HEK293 (cell line): ENCODE measurements around the gene CPT1C.

Source experiments
- CTCF ChIA-PET: fragments of 350-600 bp; formaldehyde crosslinking; extraction: SDS; loops from one replicate; lab custom pipeline; 2021; ENCODE audit warnings: antibody characterized with exemption; lab: Yijun Ruan, JAX
- POLR2A ChIA-PET: fragments of 300-600 bp; formaldehyde crosslinking; extraction: SDS; loops from one replicate; lab custom pipeline; 2020; ENCODE audit warnings: antibody characterized with exemption, inconsistent platforms; lab: Yijun Ruan, JAX
- H3K27ac ChIP-seq: fragments of 200-500 bp; sonication (Bioruptor generic); 2 replicates; pipeline ENCODE4 v1.5.1; 2014; ENCODE audit warnings: low read depth, low read length, control low read depth, inconsistent platforms; ENCODE audit errors: extremely low read depth
- H3K36me3 ChIP-seq, 2 experiments: fragments of 200-500 bp in 1 of 2; sonication (Bioruptor generic) in 1 of 2; 1 replicate in 1 of 2; 2 replicates in 1 of 2; pipeline ENCODE4 v1.5.1; 2014 to 2017; ENCODE audit warnings: inconsistent platforms in 2 of 2, low read length in 2 of 2; ENCODE audit not compliant: control insufficient read depth in 2 of 2, insufficient read depth in 1 of 2
- H3K4me1 ChIP-seq: fragments of 200-500 bp; sonication (Bioruptor generic); 2 replicates; pipeline ENCODE4 v1.5.1; 2014; ENCODE audit warnings: mild to moderate bottlenecking, low read length, inconsistent platforms; ENCODE audit not compliant: control insufficient read depth, insufficient read depth
- H3K4me3 ChIP-seq: 2 replicates; pipeline ENCODE4 v1.5.1; 2011; ENCODE audit warnings: low read depth, mild to moderate bottlenecking, control low read depth, low read length, moderate library complexity
- H3K9me3 ChIP-seq: fragments of 200-500 bp; sonication (Bioruptor generic); 2 replicates; pipeline ENCODE4 v1.5.1; 2014; ENCODE audit warnings: low read depth, low read length, inconsistent platforms; ENCODE audit not compliant: control insufficient read depth, insufficient read depth
- CTCF ChIP-seq: fragments of 450-650 bp; formaldehyde crosslinking; IDR thresholded peaks from 2 replicates; pipeline ENCODE4 v1.5.1; 2016; ENCODE audit warnings: missing biosample characterization, missing genetic modification characterization
- EGR2 ChIP-seq: fragments of 450-650 bp; formaldehyde crosslinking; IDR thresholded peaks from 2 replicates; pipeline ENCODE4 v1.5.1; 2016; ENCODE audit warnings: low read depth, missing biosample characterization, missing genetic modification characterization
- KLF9 ChIP-seq: fragments of 450-650 bp; formaldehyde crosslinking; IDR thresholded peaks from 2 replicates; pipeline ENCODE4 v1.5.1; 2016; ENCODE audit warnings: missing biosample characterization, missing genetic modification characterization, low read depth
- PRDM10 ChIP-seq: fragments of 450-650 bp; formaldehyde crosslinking; IDR thresholded peaks from 2 replicates; pipeline ENCODE4 v1.5.1; 2016; ENCODE audit warnings: missing biosample characterization, missing genetic modification characterization
- REPIN1 ChIP-seq: fragments of 450-650 bp; formaldehyde crosslinking; IDR thresholded peaks from 2 replicates; pipeline ENCODE4 v1.5.1; 2017; ENCODE audit warnings: missing biosample characterization, missing genetic modification characterization, low read depth
- ZBTB17 ChIP-seq: fragments of 450-650 bp; formaldehyde crosslinking; IDR thresholded peaks from 2 replicates; pipeline ENCODE4 v1.5.1; 2016; ENCODE audit warnings: missing biosample characterization, missing genetic modification characterization
- ZFHX2 ChIP-seq: fragments of 450-650 bp; formaldehyde crosslinking; conservative IDR thresholded peaks from 2 replicates; pipeline ENCODE4 v1.5.1; 2016; ENCODE audit warnings: missing biosample characterization, missing genetic modification characterization
- ZNF140 ChIP-seq: fragments of 450-650 bp; formaldehyde crosslinking; IDR thresholded peaks from 2 replicates; pipeline ENCODE4 v1.5.1; 2016; ENCODE audit warnings: missing biosample characterization, missing genetic modification characterization
- TF ChIP-seq, protein P1 (sequence below): fragments of 450-650 bp; formaldehyde crosslinking; IDR thresholded peaks from 2 replicates; pipeline ENCODE4 v1.5.1; 2016; ENCODE audit warnings: missing biosample characterization, missing genetic modification characterization
- TF ChIP-seq, protein P2 (sequence below): fragments of 450-650 bp; formaldehyde crosslinking; IDR thresholded peaks from 2 replicates; pipeline ENCODE4 v1.5.1; 2016; ENCODE audit warnings: missing biosample characterization, missing genetic modification characterization, low read depth
- TF ChIP-seq, protein P3 (sequence below): fragments of 450-650 bp; formaldehyde crosslinking; IDR thresholded peaks from 2 replicates; pipeline ENCODE4 v1.5.1; 2017; ENCODE audit warnings: missing biosample characterization, missing genetic modification characterization

Gene CPT1C

DNA sequence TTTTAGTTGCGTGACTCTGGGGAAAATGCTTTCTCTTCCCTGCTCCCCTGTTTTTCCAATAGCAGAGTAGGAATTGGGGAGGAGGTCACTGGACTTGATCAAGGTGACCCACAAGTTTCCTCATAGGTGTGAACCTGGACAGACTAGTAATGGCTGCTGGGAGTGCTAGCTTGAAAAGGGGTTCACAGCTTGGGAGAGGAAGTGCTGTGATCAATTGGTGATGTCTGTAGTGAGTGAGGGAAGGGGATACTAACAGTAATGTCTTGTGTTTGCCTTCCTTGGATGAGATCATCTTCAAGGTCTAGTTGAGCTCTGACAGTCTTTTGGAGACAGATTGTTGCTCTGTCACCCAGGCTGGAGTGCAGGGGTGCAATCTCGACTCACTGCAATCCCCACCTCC is 23.4 kb upstream of the CPT1C start (continued):
- TF ChIP-seq PRDM10 (tag by site-specific recombination) (0 out of 2 replicates have a peak, but pooled peaks have one; percentile 18), ZNF140 (tag by site-specific recombination) (no peak), ZBTB17 (tag by site-specific recombination) (peak; percentile 99)
- TF ChIP-seq, protein P1, sequence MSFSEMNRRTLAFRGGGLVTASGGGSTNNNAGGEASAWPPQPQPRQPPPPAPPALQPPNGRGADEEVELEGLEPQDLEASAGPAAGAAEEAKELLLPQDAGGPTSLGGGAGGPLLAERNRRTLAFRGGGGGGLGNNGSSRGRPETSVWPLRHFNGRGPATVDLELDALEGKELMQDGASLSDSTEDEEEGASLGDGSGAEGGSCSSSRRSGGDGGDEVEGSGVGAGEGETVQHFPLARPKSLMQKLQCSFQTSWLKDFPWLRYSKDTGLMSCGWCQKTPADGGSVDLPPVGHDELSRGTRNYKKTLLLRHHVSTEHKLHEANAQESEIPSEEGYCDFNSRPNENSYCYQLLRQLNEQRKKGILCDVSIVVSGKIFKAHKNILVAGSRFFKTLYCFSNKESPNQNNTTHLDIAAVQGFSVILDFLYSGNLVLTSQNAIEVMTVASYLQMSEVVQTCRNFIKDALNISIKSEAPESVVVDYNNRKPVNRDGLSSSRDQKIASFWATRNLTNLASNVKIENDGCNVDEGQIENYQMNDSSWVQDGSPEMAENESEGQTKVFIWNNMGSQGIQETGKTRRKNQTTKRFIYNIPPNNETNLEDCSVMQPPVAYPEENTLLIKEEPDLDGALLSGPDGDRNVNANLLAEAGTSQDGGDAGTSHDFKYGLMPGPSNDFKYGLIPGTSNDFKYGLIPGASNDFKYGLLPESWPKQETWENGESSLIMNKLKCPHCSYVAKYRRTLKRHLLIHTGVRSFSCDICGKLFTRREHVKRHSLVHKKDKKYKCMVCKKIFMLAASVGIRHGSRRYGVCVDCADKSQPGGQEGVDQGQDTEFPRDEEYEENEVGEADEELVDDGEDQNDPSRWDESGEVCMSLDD (tag by site-specific recombination) = peak; percentile 52; the same call in 1 of the 2 replicates
- TF ChIP-seq, protein P2, sequence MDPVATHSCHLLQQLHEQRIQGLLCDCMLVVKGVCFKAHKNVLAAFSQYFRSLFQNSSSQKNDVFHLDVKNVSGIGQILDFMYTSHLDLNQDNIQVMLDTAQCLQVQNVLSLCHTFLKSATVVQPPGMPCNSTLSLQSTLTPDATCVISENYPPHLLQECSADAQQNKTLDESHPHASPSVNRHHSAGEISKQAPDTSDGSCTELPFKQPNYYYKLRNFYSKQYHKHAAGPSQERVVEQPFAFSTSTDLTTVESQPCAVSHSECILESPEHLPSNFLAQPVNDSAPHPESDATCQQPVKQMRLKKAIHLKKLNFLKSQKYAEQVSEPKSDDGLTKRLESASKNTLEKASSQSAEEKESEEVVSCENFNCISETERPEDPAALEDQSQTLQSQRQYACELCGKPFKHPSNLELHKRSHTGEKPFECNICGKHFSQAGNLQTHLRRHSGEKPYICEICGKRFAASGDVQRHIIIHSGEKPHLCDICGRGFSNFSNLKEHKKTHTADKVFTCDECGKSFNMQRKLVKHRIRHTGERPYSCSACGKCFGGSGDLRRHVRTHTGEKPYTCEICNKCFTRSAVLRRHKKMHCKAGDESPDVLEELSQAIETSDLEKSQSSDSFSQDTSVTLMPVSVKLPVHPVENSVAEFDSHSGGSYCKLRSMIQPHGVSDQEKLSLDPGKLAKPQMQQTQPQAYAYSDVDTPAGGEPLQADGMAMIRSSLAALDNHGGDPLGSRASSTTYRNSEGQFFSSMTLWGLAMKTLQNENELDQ = no peak
- TF ChIP-seq, protein P3, sequence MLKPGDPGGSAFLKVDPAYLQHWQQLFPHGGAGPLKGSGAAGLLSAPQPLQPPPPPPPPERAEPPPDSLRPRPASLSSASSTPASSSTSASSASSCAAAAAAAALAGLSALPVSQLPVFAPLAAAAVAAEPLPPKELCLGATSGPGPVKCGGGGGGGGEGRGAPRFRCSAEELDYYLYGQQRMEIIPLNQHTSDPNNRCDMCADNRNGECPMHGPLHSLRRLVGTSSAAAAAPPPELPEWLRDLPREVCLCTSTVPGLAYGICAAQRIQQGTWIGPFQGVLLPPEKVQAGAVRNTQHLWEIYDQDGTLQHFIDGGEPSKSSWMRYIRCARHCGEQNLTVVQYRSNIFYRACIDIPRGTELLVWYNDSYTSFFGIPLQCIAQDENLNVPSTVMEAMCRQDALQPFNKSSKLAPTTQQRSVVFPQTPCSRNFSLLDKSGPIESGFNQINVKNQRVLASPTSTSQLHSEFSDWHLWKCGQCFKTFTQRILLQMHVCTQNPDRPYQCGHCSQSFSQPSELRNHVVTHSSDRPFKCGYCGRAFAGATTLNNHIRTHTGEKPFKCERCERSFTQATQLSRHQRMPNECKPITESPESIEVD (tag by site-specific recombination) = no peak

DNA sequence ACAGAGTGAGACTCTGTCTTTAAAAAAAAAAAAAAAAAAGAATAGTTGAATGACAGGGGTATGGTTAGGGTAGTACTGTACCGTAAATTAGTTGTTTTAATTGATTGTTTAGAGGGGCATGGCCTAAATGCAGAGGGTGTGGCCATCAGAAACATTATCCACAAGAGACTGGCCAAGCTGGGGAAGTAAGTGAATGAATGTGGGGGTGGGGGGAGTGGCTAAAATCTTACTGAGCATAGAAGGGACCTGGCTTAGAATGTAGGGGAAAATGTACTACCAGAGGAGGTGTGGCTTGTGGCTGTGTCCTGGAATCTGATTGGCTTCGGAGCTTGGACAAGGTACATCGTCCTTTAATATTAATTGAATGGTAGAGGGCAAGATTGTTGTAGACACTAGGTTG is 21.4 kb upstream of the CPT1C start:
- Histone ChIP-seq H3K4me3 (no peak overlapping the region), H3K9me3 (no peaks in the 10 kb centered on the region), H3K36me3 (peaks cover 22 to 40% of the 10 kb centered on the region in 2 experiments), H3K4me1 (peaks cover 10% of the 10 kb centered on the region), H3K27ac (0 out of 2 replicates have a peak overlapping the region, but pooled peaks have one; percentile 7)
- POLR2A ChIA-PET = interaction anchor here (0.7 kb wide), 1 partner anchor 207 kb away, joined by 6 read pairs; no protein-coding TSS in a partner anchor
- TF ChIP-seq CTCF (tag by site-specific recombination) (no peak), KLF9 (tag by site-specific recombination) (no peak), ZFHX2 (tag by site-specific recombination) (peak; percentile 22), REPIN1 (no peak), EGR2 (tag by site-specific recombination) (peak; percentile 13; the same call in 1 of the 2 replicates)
- TF ChIP-seq, protein P3 (tag by site-specific recombination) = no peak
- TF ChIP-seq, protein P2 = no peak
- CTCF ChIA-PET = interaction anchor here (1.1 to 1.5 kb wide), 3 partner anchors 10 to 123 kb away, joined by 3 to 6 read pairs (median 4); no protein-coding TSS in a partner anchor
